Stimulated activated effector memory CD8-positive, alpha-beta T cell treated with anti-CD3 and anti-CD28 coated beads, Interleukin-12 subunit alpha, Interleukin-12 subunit beta, amount 100 ng/mL, for 72 hours (primary cell): Measurements from ENCODE around the gene PALLD.

Source experiments
- ATAC-seq: fragments of 150-1000 bp; cut with Tn5 transposase; 2 replicates; pipeline ENCODE4 v1.10.0; 2021
- DNase-seq, 2 donors: peaks; one replicate each; pipeline ENCODE4 v3.0.0; 2021 to 2022; ENCODE audit warnings: low spot score in 2 of 2
- H3K27ac Mint-ChIP-seq: one replicate; pipeline ENCODE4 v1.8.0; 2022; ENCODE audit warnings: mild to moderate bottlenecking, mixed read lengths
- H3K36me3 Mint-ChIP-seq: one replicate; pipeline ENCODE4 v1.8.0; 2022; ENCODE audit warnings: mild to moderate bottlenecking, mixed read lengths
- H3K4me1 Mint-ChIP-seq: one replicate; pipeline ENCODE4 v1.8.0; 2022; ENCODE audit warnings: mixed read lengths
- H3K4me3 Mint-ChIP-seq: one replicate; pipeline ENCODE4 v1.8.0; 2022; ENCODE audit warnings: mild to moderate bottlenecking, mixed read lengths
- H3K9me3 Mint-ChIP-seq: one replicate; pipeline ENCODE4 v1.8.0; 2022; ENCODE audit warnings: mixed read lengths

Gene PALLD

DNA sequence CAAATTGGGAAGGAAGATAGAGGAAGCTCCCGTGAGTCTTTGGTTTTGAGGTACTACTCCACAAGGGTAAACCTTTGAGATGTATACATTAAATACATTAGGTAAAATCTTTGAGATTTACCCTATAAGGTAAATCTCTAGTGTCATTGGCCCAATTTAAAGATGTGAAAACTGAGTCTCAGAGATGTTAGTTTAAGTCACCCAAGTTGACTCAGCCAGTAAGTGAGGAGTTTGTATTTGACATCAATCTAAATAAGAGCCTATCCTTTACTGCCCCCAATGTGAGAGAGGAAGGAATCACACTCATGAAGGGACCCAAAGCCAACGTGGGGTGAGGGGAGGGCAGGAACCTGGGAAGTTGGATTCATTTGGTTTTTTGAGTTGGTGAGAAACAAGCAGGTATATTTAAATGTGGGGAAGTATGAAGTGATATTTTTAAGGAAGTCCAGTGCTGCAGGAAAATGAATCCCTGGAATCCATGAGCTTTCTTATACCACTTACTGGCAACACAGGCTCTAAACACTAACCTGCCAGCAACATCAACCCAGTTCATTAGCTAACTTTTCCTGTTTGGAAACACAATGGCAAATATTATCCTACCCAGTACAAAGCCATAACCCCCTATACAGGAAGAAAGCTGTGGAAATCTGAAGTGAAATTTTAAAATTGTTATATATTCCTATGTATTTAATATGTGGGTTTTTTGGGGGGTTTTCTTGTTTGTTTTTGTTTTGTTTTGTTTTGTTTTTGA is 55.3 kb downstream of the PALLD start:
- H3K36me3 Mint-ChIP-seq, result no peaks in the 10 kb centered on the region
- H3K4me3 Mint-ChIP-seq, result no peak overlapping the region
- H3K4me1 Mint-ChIP-seq, result no peaks in the 10 kb centered on the region
- no peaks in the 10 kb centered on the region for H3K9me3 Mint-ChIP-seq
- no peak for DNase-seq
- no peak overlapping the region for H3K27ac Mint-ChIP-seq
- peak; percentile 63 for ATAC-seq

GRCh38 chr4:168553714-168554370 is 57.0 kb downstream of the PALLD start:
- no peak overlapping the region for H3K27ac Mint-ChIP-seq
- H3K36me3 Mint-ChIP-seq, result no peaks in the 10 kb centered on the region
- H3K4me3 Mint-ChIP-seq, result no peak overlapping the region
- DNase-seq (no peak), ATAC-seq (no peak)
- H3K4me1 Mint-ChIP-seq, result no peaks in the 10 kb centered on the region
- H3K9me3 Mint-ChIP-seq, result no peaks in the 10 kb centered on the region

DNA sequence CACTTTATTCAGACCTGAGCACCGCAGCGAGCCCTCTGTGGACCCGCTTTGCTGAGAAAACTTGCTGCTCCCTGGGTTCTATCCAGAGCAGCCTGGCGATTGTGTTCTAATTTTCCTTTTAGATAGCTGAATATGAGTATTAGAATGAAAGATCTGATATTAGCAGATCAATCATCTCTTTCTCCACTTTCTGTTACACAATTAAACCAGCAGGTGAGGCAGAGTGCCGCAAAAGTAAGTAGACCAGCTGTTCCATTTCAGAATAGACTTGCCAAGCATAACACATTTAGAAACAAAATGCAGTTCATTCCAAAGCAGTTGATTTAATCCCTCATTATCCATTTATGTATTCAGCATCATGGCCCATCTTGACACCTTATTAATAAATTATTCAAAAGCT is 58.6 kb downstream of the PALLD start:
- Mint-ChIP-seq H3K4me1 (no peaks in the 10 kb centered on the region), H3K36me3 (no peaks in the 10 kb centered on the region), H3K4me3 (no peak overlapping the region), H3K27ac (no peak overlapping the region), H3K9me3 (no peaks in the 10 kb centered on the region)
- ATAC-seq (no peak), DNase-seq (no peak)

DNA sequence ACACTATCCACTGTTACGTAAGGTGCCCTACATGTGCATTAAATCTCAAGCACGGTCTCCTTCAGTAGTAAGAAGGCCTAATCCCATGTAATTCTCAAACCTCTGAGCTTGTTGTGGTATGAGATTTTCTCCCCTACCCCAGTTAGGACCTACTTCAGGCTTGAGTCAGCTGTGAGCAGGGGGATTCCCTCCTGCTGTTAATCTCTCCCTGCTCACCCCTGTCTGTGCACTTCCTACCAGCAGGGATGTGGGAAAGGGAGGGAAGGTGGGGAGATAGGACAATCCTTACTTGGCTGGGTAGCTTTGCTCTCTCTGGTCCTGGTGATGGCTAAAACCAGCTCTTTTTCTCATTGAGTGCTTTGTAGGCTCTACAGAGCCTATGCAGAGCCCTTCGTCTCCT is 60.8 kb downstream of the PALLD start:
- no peaks in the 10 kb centered on the region for H3K36me3 Mint-ChIP-seq
- H3K4me1 Mint-ChIP-seq, result no peaks in the 10 kb centered on the region
- DNase-seq (no peak), ATAC-seq (peak; percentile 31)
- H3K4me3 Mint-ChIP-seq, result no peak overlapping the region
- H3K9me3 Mint-ChIP-seq, result no peaks in the 10 kb centered on the region
- no peak overlapping the region for H3K27ac Mint-ChIP-seq

- H3K9me3 Mint-ChIP-seq, result no peaks in the 10 kb centered on the region
Observed at GRCh38 chr4:168558599-168558998, 61.7 kb downstream of the PALLD start.

GRCh38 chr4:168560184-168561180 is 63.6 kb downstream of the PALLD start:
- no peaks in the 10 kb centered on the region for H3K4me1 Mint-ChIP-seq
- H3K4me3 Mint-ChIP-seq, result no peak overlapping the region
- ATAC-seq (peak; percentile 47), DNase-seq (no peak)
- H3K9me3 Mint-ChIP-seq, result no peaks in the 10 kb centered on the region
- H3K27ac Mint-ChIP-seq, result no peak overlapping the region
- H3K36me3 Mint-ChIP-seq, result no peaks in the 10 kb centered on the region

More at GRCh38 chr4:168558599-168558998, 61.7 kb downstream of the PALLD start:
- Mint-ChIP-seq H3K27ac (no peak overlapping the region), H3K4me1 (no peaks in the 10 kb centered on the region), H3K4me3 (no peak overlapping the region), H3K36me3 (no peaks in the 10 kb centered on the region)
- no peak for DNase-seq
- ATAC-seq, result no peak

GRCh38 chr4:168562041-168562571 is 65.3 kb downstream of the PALLD start:
- Mint-ChIP-seq H3K9me3 (no peaks in the 10 kb centered on the region), H3K36me3 (no peaks in the 10 kb centered on the region), H3K4me1 (no peaks in the 10 kb centered on the region), H3K4me3 (no peak overlapping the region), H3K27ac (no peak overlapping the region)
- ATAC-seq, result no peak
- DNase-seq, result no peak

DNA sequence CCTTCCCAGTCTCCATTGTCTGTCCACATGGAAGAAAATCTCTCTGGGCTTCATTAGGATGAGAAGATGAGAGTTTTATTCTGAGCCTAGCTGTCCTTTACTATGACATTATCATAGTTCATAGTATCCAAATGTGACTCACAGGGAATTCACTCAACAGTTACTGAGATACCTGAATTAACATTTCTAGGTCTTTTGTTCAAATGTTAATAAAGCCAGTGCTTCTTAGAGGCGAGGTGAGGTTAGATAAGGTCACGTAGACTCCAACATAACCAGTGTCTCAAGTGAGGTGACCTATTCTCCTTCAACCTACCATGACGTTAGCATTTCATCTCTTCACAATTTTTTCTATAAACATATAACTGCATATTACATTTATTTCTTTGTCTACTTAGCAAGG is 67.2 kb downstream of the PALLD start:
- Mint-ChIP-seq H3K9me3 (no peaks in the 10 kb centered on the region), H3K36me3 (no peaks in the 10 kb centered on the region), H3K27ac (no peak overlapping the region), H3K4me3 (no peak overlapping the region), H3K4me1 (peaks cover 1% of the 10 kb centered on the region)
- DNase-seq (no peak), ATAC-seq (no peak)

- H3K27ac Mint-ChIP-seq, result no peak overlapping the region
- ATAC-seq, result no peak
- DNase-seq, result no peak
Observed at GRCh38 chr4:168565130-168565529, 68.3 kb downstream of the PALLD start.

GRCh38 chr4:168566726-168567125 is 69.9 kb downstream of the PALLD start:
- H3K4me3 Mint-ChIP-seq, result no peak overlapping the region
- peaks cover 9% of the 10 kb centered on the region for H3K4me1 Mint-ChIP-seq

More at GRCh38 chr4:168565130-168565529, 68.3 kb downstream of the PALLD start:
- Mint-ChIP-seq H3K9me3 (no peaks in the 10 kb centered on the region), H3K36me3 (no peaks in the 10 kb centered on the region), H3K4me1 (peaks cover 9% of the 10 kb centered on the region), H3K4me3 (no peak overlapping the region)

GRCh38 chr4:168569066-168569930 is 72.4 kb downstream of the PALLD start:
- DNase-seq, result no peak
- Mint-ChIP-seq H3K4me1 (peaks cover 9% of the 10 kb centered on the region), H3K27ac (peak overlapping the region; percentile 34), H3K9me3 (no peaks in the 10 kb centered on the region), H3K36me3 (no peaks in the 10 kb centered on the region), H3K4me3 (no peak overlapping the region)
- peak; percentile 91 for ATAC-seq

More at GRCh38 chr4:168566726-168567125, 69.9 kb downstream of the PALLD start:
- ATAC-seq (no peak), DNase-seq (no peak)
- Mint-ChIP-seq H3K9me3 (no peaks in the 10 kb centered on the region), H3K36me3 (no peaks in the 10 kb centered on the region), H3K27ac (no peak overlapping the region)

GRCh38 chr4:168569931-168570276 is 73.1 kb downstream of the PALLD start:
- H3K36me3 Mint-ChIP-seq, result no peaks in the 10 kb centered on the region

DNA sequence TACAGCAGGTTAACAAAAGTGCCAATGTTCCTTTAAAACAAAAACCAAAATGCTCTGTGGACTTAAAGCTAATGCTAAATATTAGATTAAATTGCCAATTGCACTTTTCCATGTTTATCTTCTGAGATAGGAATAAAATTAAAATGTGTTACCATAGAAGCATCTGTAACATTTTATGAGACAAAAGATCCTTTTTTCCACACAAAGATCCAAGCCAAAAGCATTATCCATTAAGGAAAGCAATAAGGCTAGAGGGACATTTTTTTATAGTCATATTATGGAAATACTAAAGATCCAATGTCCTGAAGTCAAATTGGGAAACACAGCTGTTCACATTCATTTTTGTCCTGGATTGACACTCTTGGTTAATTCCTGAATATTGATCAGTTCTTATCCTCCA is 73.6 kb downstream of the PALLD start:
- DNase-seq, result no peak
- no peaks in the 10 kb centered on the region for H3K9me3 Mint-ChIP-seq
- ATAC-seq, result no peak
- H3K27ac Mint-ChIP-seq, result no peak overlapping the region
- no peak overlapping the region for H3K4me3 Mint-ChIP-seq
- H3K4me1 Mint-ChIP-seq, result peaks cover 9% of the 10 kb centered on the region
- H3K36me3 Mint-ChIP-seq, result no peaks in the 10 kb centered on the region

More at GRCh38 chr4:168569931-168570276, 73.1 kb downstream of the PALLD start:
- Mint-ChIP-seq H3K27ac (no peak overlapping the region), H3K4me1 (peaks cover 9% of the 10 kb centered on the region), H3K9me3 (no peaks in the 10 kb centered on the region), H3K4me3 (no peak overlapping the region)
- no peak for DNase-seq
- ATAC-seq, result no peak

DNA sequence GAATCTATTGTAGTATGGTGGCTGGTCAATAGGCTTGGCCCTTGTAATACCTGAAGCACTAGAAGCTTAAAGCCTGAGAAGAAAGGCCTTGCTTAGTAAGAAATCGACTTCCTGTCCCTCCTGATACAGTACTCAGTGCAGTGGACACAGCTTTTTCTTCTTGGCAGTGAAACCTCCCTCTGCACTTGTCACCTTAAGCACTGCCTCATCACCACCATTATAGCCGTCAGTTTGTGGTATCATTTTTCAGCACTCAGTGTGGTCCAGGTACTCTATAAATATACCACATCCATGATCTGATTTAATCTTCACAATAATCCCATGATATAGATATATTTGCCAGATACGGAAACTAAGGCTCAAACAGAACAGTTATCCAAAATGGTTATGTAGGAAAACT is 75.2 kb downstream of the PALLD start:
- no peaks in the 10 kb centered on the region for H3K36me3 Mint-ChIP-seq

More for the DNA sequence above, 75.2 kb downstream of the PALLD start:
- DNase-seq, result no peak
- H3K4me3 Mint-ChIP-seq, result no peak overlapping the region
- H3K9me3 Mint-ChIP-seq, result no peaks in the 10 kb centered on the region
- peaks cover 9% of the 10 kb centered on the region for H3K4me1 Mint-ChIP-seq
- no peak for ATAC-seq
- H3K27ac Mint-ChIP-seq, result no peak overlapping the region
